Measurements from ENCODE around the gene UBTD2. TPM values are rescaled to one million over a fixed set of nuclear protein-coding genes. Genes with fewer than 3 reads are reported as not detected.

Gene UBTD2
- total and polyA plus RNA-seq, 2 of the 4 experiments (the other 2 are of a cell fraction): 11.2 to 20.6 TPM

GRCh38 chr5:172299916-172300439 is 16.4 kb upstream of the UBTD2 start:
- H3K9me3 ChIP-seq (ENCODE audit: control insufficient read depth, insufficient read depth, low read length): no peaks in the 10 kb centered on the region
- no peak overlapping the region for H3K4ac ChIP-seq (ENCODE audit: low read depth, low read length)
- no CpG with 5 or more reads among the region's 2 CpGs for WGBS, 2 experiments (ENCODE audit: extremely low coverage in 2 of 2, insufficient read length in 1 of 2)
- no peaks in the 10 kb centered on the region for H3K36me3 ChIP-seq (ENCODE audit: control insufficient read depth, insufficient read depth, low read length)
- H3K14ac ChIP-seq (replicated peaks; ENCODE audit: low read depth, low read length): no peak overlapping the region
- no peak overlapping the region for H2AK9ac ChIP-seq (replicated peaks; ENCODE audit: low read depth, low read length, poor library complexity)
- peaks cover 2% of the 10 kb centered on the region; the same call in 1 of the 2 replicates for H3K4me1 ChIP-seq (ENCODE audit: control insufficient read depth, insufficient read depth, low read length)
- no peak overlapping the region for H4K91ac ChIP-seq (ENCODE audit: insufficient read depth, low read depth, low read length)
- H2AK5ac ChIP-seq (ENCODE audit: low read depth, low read length): no peak overlapping the region
- in situ Hi-C loops (cut with MboI; ENCODE audit: low sequenced_read_pairs) (loop anchor here (25.0 kb wide), 1 partner anchor 888 kb away; the partner anchor contains the start of gene FGF18), dilution Hi-C loops (cut with HindIII; ENCODE audit: low sequenced_read_pairs, unreplicated experiment) (no loop called here), intact Hi-C loops (cut with micrococcal nuclease) (loop anchor here (5.0 kb wide), 1 partner anchor 152 kb away; the partner anchor contains the start of gene SH3PXD2B)
- no peak overlapping the region for H3K23ac ChIP-seq (ENCODE audit: low read depth, low read length)
- H4K20me1 ChIP-seq (ENCODE audit: insufficient read depth, low read length): no peaks in the 10 kb centered on the region
- ChIA-PET POLR2A (ENCODE audit: unreplicated experiment) (interaction anchor here (0.6 kb wide), 1 partner anchor 670 kb away, joined by 10 read pairs; no protein-coding TSS in a partner anchor), CTCF (interaction anchor here (0.8 kb wide), 1 partner anchor 388 kb away, joined by 3 read pairs; no protein-coding TSS in a partner anchor)
- no peak overlapping the region for H4K5ac ChIP-seq (ENCODE audit: low read depth, low read length)
- no peak overlapping the region for H2BK120ac ChIP-seq (ENCODE audit: low read depth, low read length)
- H4K8ac ChIP-seq (ENCODE audit: low read depth in 2 of 2, low read length in 2 of 2): no peak overlapping the region
- H3K79me1 ChIP-seq (ENCODE audit: low read depth in 1 of 2, low read length in 2 of 2): no peaks in the 10 kb centered on the region
- no peaks in the 10 kb centered on the region for H3K9me1 ChIP-seq (ENCODE audit: insufficient read depth, low read length)
- no peak overlapping the region for H3K27ac ChIP-seq (ENCODE audit: insufficient read depth, low read length)
- H3K27me3 ChIP-seq (ENCODE audit: control insufficient read depth, insufficient read depth, low read length): no peaks in the 10 kb centered on the region
- peak; percentile 86 for ATAC-seq (ENCODE audit: low read depth)
- H3K9ac ChIP-seq (ENCODE audit: low read depth, low read length): no peak overlapping the region
- no peak overlapping the region for H2BK5ac ChIP-seq (ENCODE audit: low read depth, low read length, poor library complexity, severe bottlenecking)
- H3K56ac ChIP-seq (ENCODE audit: extremely low read depth, insufficient read depth, low read length): no peak overlapping the region
- DNase-seq: peak; percentile 76
- BruUV-seq (replicated peaks): no TSS peak
- H3K4me2 ChIP-seq (ENCODE audit: low read depth, low read length): no peak overlapping the region
- H2BK15ac ChIP-seq (ENCODE audit: low read depth, low read length): no peak overlapping the region
- no peak overlapping the region for H2BK20ac ChIP-seq (ENCODE audit: low read depth, low read length)
- H2AFZ ChIP-seq (replicated peaks; ENCODE audit: low read length, poor library complexity): no peak overlapping the region
- no peak overlapping the region for H3K18ac ChIP-seq (ENCODE audit: low read depth, low read length)
- no peak overlapping the region for H3K4me3 ChIP-seq (ENCODE audit: insufficient read depth, low read depth, low read length)
- TF ChIP-seq RAD21 (IDR thresholded peaks at IDR 0.05; ENCODE audit: low read length): no peak
- TF ChIP-seq FOS (IDR thresholded peaks at IDR 0.05; ENCODE audit: low read depth, low read length): peak; percentile 10; the same call in 1 of the 2 replicates
